GM12878 (cell line): ENCODE results near the gene ANXA3. TPM values are rescaled to one million over a fixed set of nuclear protein-coding genes. Genes with fewer than 3 reads are reported as not detected.
A peak's percentile ranks its signal among the peaks of the same experiment; 100 is the strongest.

Source experiments
- ATAC-seq: fragments of 200-7000 bp; cut with Tn5 transposase; 3 replicates; pipeline ENCODE4 v1.9.1; 2020; ENCODE audit warnings: mild to moderate bottlenecking, moderate library complexity
- BruUV-seq: library from RNA; stranded (reverse); fragments of 400-500 nt; replicated peaks from 2 replicates; lab custom pipeline; 2021; lab: Mats Ljungman, UMichigan
- CTCF ChIA-PET: fragments of 300-600 bp; sonication (Branson Sonifier 250); formaldehyde crosslinking; extraction: SDS; loops from one replicate; lab custom pipeline; 2021; ENCODE audit warnings: inconsistent platforms; lab: Yijun Ruan, JAX
- POLR2A ChIA-PET: fragments of 350-600 bp; formaldehyde crosslinking; extraction: SDS; loops from one replicate; lab custom pipeline; 2021; ENCODE audit warnings: inconsistent platforms; lab: Charles Lee
- RAD21 ChIA-PET: fragments of 300-600 bp; sonication (Branson Sonifier 250); formaldehyde crosslinking; loops from one replicate; lab custom pipeline; 2023; ENCODE audit warnings: antibody characterized with exemption; ENCODE audit not compliant: unreplicated experiment; lab: Charles Lee
- SMC1A ChIA-PET: fragments of 300-600 bp; sonication (Branson Sonifier 250); formaldehyde crosslinking; loops from one replicate; lab custom pipeline; 2023; ENCODE audit not compliant: unreplicated experiment, uncharacterized antibody; lab: Charles Lee
- DNase-seq: peaks from one replicate; pipeline ENCODE4 v3.0.0-alpha.2; 2011; ENCODE audit warnings: low read depth, low spot score
- FAIRE-seq: peaks from 3 replicates; lab custom pipeline; 2011; peaks lifted over from hg19 to GRCh38; lab: Jason Lieb, UNC
- H2AFZ ChIP-seq: 2 replicates; pipeline ENCODE4 v1.6.0; 2011; ENCODE audit warnings: low read depth, low read length, control low read depth; ENCODE audit not compliant: control insufficient read depth
- H3K27ac ChIP-seq: 2 replicates; pipeline ENCODE4 v1.5.1; 2011; ENCODE audit warnings: control low read depth; ENCODE audit not compliant: control insufficient read depth, insufficient read depth
- H3K27me3 ChIP-seq, 2 experiments: replicated peaks in 1 of 2; 2 replicates each; pipeline versions ENCODE4 v1.6.0 to v1.6.1; 2011; ENCODE audit warnings: low read length in 1 of 2; ENCODE audit not compliant: control insufficient read depth in 2 of 2, insufficient read depth in 2 of 2
- H3K36me3 ChIP-seq, 2 experiments: 2 replicates each; pipeline ENCODE4 v1.5.1; 2011; ENCODE audit warnings: low read length in 1 of 2; ENCODE audit not compliant: control insufficient read depth in 2 of 2, insufficient read depth in 2 of 2
- H3K4me1 ChIP-seq: 2 replicates; pipeline ENCODE4 v1.6.1; 2011; ENCODE audit warnings: mild to moderate bottlenecking, low read length, moderate library complexity, mixed read lengths; ENCODE audit not compliant: control insufficient read depth, insufficient read depth
- H3K4me2 ChIP-seq: 2 replicates; pipeline ENCODE4 v1.6.0; 2011; ENCODE audit warnings: control low read depth; ENCODE audit not compliant: control insufficient read depth, insufficient read depth
- H3K4me3 ChIP-seq: fragments of 200-600 bp; sonication (generic); 2 replicates; pipeline ENCODE4 v1.5.1; 2016
- H3K79me2 ChIP-seq: 2 replicates; pipeline ENCODE4 v1.6.0; 2011; ENCODE audit warnings: low read length; ENCODE audit not compliant: control insufficient read depth, insufficient read depth
- H3K9ac ChIP-seq: 2 replicates; pipeline ENCODE4 v1.8.0; 2011; ENCODE audit warnings: low read length, control low read depth, mixed read lengths; ENCODE audit not compliant: control insufficient read depth, insufficient read depth
- H3K9me3 ChIP-seq: replicated peaks from 3 replicates; pipeline ENCODE4 v1.5.1; 2011; ENCODE audit warnings: mild to moderate bottlenecking, low read length; ENCODE audit not compliant: control insufficient read depth, insufficient read depth
- H4K20me1 ChIP-seq: 2 replicates; pipeline ENCODE4 v1.6.0; 2011; ENCODE audit not compliant: control insufficient read depth, insufficient read depth
- GATAD2B ChIP-seq: fragments of 450-650 bp; conservative IDR thresholded peaks from 2 replicates; pipeline ENCODE4 v1.6.1; 2017; ENCODE audit warnings: low read depth, mild to moderate bottlenecking, moderate library complexity
- HCFC1 ChIP-seq: fragments of 150-350 bp; IDR thresholded peaks from 2 replicates; pipeline ENCODE4 v1.6.1; 2014; ENCODE audit warnings: low read length
- POLR2A ChIP-seq: IDR thresholded peaks from 2 replicates; pipeline ENCODE4 v1.6.1; 2011; ENCODE audit warnings: low read depth, mild to moderate bottlenecking, low read length
- SIN3A ChIP-seq: IDR thresholded peaks from 2 replicates; pipeline ENCODE4 v1.6.1; 2012; ENCODE audit warnings: low read depth, low read length, improper control_type of control experiment
- TBL1XR1 ChIP-seq: IDR thresholded peaks from 2 replicates; pipeline ENCODE4 v1.6.1; 2012; ENCODE audit warnings: low read depth, low read length, improper control_type of control experiment
- ZNF24 ChIP-seq: fragments of 450-650 bp; IDR thresholded peaks from 2 replicates; pipeline ENCODE4 v1.6.1; 2017; ENCODE audit warnings: antibody characterized with exemption, mild to moderate bottlenecking
- WGBS: methylation state at CpG from one replicate; pipeline ENCODE4 v1.1.6; 2016; ENCODE audit warnings: low lambda C conversion rate; ENCODE audit not compliant: insufficient replicate concordance, insufficient coverage; ENCODE audit errors: missing lambda C conversion rate; 5-methylcytosine and 5-hydroxymethylcytosine counted together
- in situ Hi-C: fragments of 300-500 bp; cut with MboI; formaldehyde crosslinking; loops from 9 replicates; pipeline ENCODE4 v1.14.3; 2018; ENCODE audit warnings: mixed read lengths
- intact Hi-C: fragments of 100-400 bp; cut with micrococcal nuclease; formaldehyde crosslinking; loops from one replicate; pipeline ENCODE4 v1.14.2; 2022; ENCODE audit not compliant: unreplicated experiment
- polyA plus RNA-seq, 11 experiments: library from polyadenylated mRNA; depleted of rRNA in 4 of 11; unstranded in 6 of 11; stranded (reverse) in 5 of 11; fragments of >200 nt; fragmentation: Nextera tagmentation in 4 of 11; fragmentation: Illumina TruSeq in 1 of 11; extraction: Ambion mirVana in 4 of 11; extraction: Trizol in 1 of 11; gene quantifications; 1 replicate in 1 of 11; 2 replicates in 10 of 11; pipeline versions ENCODE4 v1.2.1 to v1.2.3, GENCODE V29; 2011 to 2016; ENCODE audit warnings: inconsistent platforms in 2 of 11, missing spikeins in 2 of 11, low read depth in 1 of 11
- total RNA-seq, 4 experiments: library from RNA; depleted of rRNA in 3 of 4; stranded (reverse); fragments of >200 nt in 3 of 4; fragmentation: Illumina TruSeq in 1 of 4; extraction: Trizol in 1 of 4; gene quantifications; 2 replicates each; pipeline versions ENCODE4 v1.2.1 to v1.2.3, GENCODE V29; 2013 to 2021
- TF ChIP-seq, protein P1 (sequence below): fragments of 450-650 bp; IDR thresholded peaks from 2 replicates; pipeline ENCODE4 v1.6.1; 2016; ENCODE audit warnings: mild to moderate bottlenecking

The ANXA3 gene
- total and polyA plus RNA-seq, 10 of the 15 experiments (the other 5 are each of a cell fraction or from before 2014, with no cell fraction given) = 0.28 to 14.7 (median 0.91) TPM

GRCh38 chr4:78659264-78659663, 107.7 kb downstream of the ANXA3 start:
- ChIA-PET SMC1A (interaction anchor here (0.6 to 6.9 kb wide), 20 partner anchors 9 to 198 kb away, joined by 3 to 79 read pairs (median 4); partner anchors contain the start of gene BMP2K), POLR2A (interaction anchor here (1.1 to 1.6 kb wide), 4 partner anchors 10 to 115 kb away, joined by 3 to 6 read pairs (median 4); no protein-coding TSS in a partner anchor), CTCF (interaction anchor here (0.7 to 1.7 kb wide), 6 partner anchors 13 to 600 kb away, joined by 3 to 7 read pairs (median 4); no protein-coding TSS in a partner anchor), RAD21 (interaction anchor here (0.6 to 3.0 kb wide), 12 partner anchors 9 to 204 kb away, joined by 3 to 14 read pairs (median 4); partner anchors contain the start of gene BMP2K)
- BruUV-seq = no TSS peak
- H3K4me2 ChIP-seq = no peak overlapping the region
- no peak overlapping the region for H3K4me3 ChIP-seq
- H3K4me1 ChIP-seq = peaks cover 35% of the 10 kb centered on the region
- no peak overlapping the region for H3K27ac ChIP-seq
- no peaks in the 10 kb centered on the region for H3K36me3 ChIP-seq
- intact Hi-C loops (no loop called here), in situ Hi-C loops (no loop called here)
- no peaks in the 10 kb centered on the region for H4K20me1 ChIP-seq
- H3K9ac ChIP-seq = no peak overlapping the region
- WGBS = 93% methylated on average over 1 of the region's 1 CpG
- TF ChIP-seq ZNF24 (no peak), SIN3A (no peak), HCFC1 (no peak), TBL1XR1 (no peak), GATAD2B (no peak)
- H3K79me2 ChIP-seq = no peaks in the 10 kb centered on the region
- DNase-seq = no peak
- no peak for FAIRE-seq
- no peaks in the 10 kb centered on the region for H3K9me3 ChIP-seq
- no peak for ATAC-seq
- H2AFZ ChIP-seq = no peak overlapping the region
- peaks cover 0 to 1% of the 10 kb centered on the region in 2 experiments; a peak in 1 of 4 replicates for H3K27me3 ChIP-seq

GRCh38 chr4:78659665-78660064, 108.1 kb downstream of the ANXA3 start:
- Histone ChIP-seq H3K4me3 (no peak overlapping the region), H3K27ac (no peak overlapping the region), H2AFZ (no peak overlapping the region), H3K9me3 (no peaks in the 10 kb centered on the region), H3K79me2 (no peaks in the 10 kb centered on the region), H3K4me2 (no peak overlapping the region), H4K20me1 (no peaks in the 10 kb centered on the region), H3K27me3 (peaks cover 0 to 1% of the 10 kb centered on the region in 2 experiments; a peak in 1 of 4 replicates), H3K4me1 (peaks cover 35% of the 10 kb centered on the region), H3K36me3 (no peaks in the 10 kb centered on the region), H3K9ac (no peak overlapping the region)
- 95% methylated on average over 1 of the region's 1 CpG for WGBS
- no peak for FAIRE-seq
- RAD21 ChIA-PET = interaction anchor here (1.4 to 3.0 kb wide), 5 partner anchors 8 to 203 kb away, joined by 3 to 14 read pairs (median 6); partner anchors contain the start of gene BMP2K
- POLR2A ChIA-PET = interaction anchor here (1.4 to 1.6 kb wide), 3 partner anchors 10 to 115 kb away, joined by 4 to 6 read pairs (median 5); no protein-coding TSS in a partner anchor
- no peak for ATAC-seq
- DNase-seq = no peak
- intact Hi-C loops (loop anchor here (5.0 kb wide), 2 partner anchors 118 to 203 kb away; partner anchors contain the start of gene BMP2K), in situ Hi-C loops (no loop called here)
- TF ChIP-seq, protein P1, sequence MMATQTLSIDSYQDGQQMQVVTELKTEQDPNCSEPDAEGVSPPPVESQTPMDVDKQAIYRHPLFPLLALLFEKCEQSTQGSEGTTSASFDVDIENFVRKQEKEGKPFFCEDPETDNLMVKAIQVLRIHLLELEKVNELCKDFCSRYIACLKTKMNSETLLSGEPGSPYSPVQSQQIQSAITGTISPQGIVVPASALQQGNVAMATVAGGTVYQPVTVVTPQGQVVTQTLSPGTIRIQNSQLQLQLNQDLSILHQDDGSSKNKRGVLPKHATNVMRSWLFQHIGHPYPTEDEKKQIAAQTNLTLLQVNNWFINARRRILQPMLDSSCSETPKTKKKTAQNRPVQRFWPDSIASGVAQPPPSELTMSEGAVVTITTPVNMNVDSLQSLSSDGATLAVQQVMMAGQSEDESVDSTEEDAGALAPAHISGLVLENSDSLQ = peak; percentile 69
- TF ChIP-seq POLR2A = no peak
- CTCF ChIA-PET = interaction anchor here (1.3 to 3.3 kb wide), 5 partner anchors 12 to 600 kb away, joined by 6 to 15 read pairs (median 11); no protein-coding TSS in a partner anchor
- BruUV-seq = no TSS peak
- SMC1A ChIA-PET = interaction anchor here (0.6 to 6.9 kb wide), 11 partner anchors 9 to 69 kb away, joined by 3 to 79 read pairs (median 4); no protein-coding TSS in a partner anchor
